Measurements from ENCODE around the gene IGFLR1. TPM values are rescaled to one million over a fixed set of nuclear protein-coding genes. Genes with fewer than 3 reads are reported as not detected.

IGFLR1 gene
- total and polyA plus RNA-seq, 2 donors (not counting 3 experiments of a cell fraction or from before 2014, with no cell fraction given), result 2.6 to 7.6 TPM

DNA sequence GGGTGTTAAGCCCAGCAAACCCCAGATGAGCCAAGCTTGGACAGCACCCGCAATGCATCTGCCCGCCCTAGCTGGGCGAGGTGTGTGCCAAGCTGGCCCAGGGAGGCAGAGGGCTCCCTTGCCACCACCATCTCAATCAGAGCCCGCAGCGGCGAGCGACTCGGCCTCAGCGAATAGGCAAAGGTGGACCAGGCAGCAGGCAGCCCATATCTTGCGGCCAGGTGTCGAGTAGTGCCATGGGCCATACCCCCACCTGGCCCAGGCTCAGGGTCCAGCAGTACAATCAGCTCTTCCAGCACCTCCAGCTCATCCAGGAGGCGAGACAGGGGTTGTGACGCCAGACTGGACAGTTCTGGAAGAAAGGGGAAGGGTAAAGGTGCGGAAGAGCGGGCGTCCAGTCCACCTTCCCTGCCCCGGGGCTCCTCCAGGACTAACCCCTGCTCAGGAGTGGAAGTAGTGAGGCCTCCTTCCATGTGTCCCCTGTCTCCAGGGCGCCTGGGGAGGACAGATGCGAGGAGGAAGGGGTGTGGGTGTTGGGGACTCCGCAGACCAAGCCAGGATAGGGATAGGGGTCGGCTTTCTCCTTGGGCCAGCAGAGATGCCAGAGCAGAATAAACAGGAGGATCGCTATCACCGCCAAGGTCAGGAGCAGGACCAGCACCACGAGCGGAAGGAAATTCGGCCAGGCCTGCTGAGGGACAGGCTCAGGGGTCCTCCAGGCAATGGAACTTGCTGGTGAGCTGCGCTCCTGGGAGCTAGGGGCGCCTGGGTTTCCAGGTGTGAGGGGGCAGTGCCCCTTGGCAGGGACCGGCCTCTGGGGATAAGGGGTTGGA lies 2.8 kb downstream of the IGFLR1 start:
- Histone ChIP-seq H3K4me3 (replicated peaks in 1 of 3; ENCODE audit: insufficient read depth in 1 of 3, low read depth in 1 of 3, low read length in 3 of 3) (no peak overlapping the region), H4K20me1 (replicated peaks; ENCODE audit: control insufficient read depth, extremely low read depth, insufficient read depth, low read length) (no peaks in the 10 kb centered on the region), H3K79me2 (ENCODE audit: control insufficient read depth, insufficient read depth, low read length) (no peaks in the 10 kb centered on the region), H3K27ac (ENCODE audit: insufficient read depth, low read depth, low read length) (no peak overlapping the region), H2AFZ (ENCODE audit: low read depth, low read length) (no peak overlapping the region), H3K4me1 (ENCODE audit: control insufficient read depth, extremely low read depth, insufficient read depth, low read length) (peaks cover 13% of the 10 kb centered on the region), H3K36me3 (ENCODE audit: control insufficient read depth in 2 of 2, extremely low read depth in 1 of 2, insufficient read depth in 2 of 2, low read length in 2 of 2) (peaks cover 5 to 31% of the 10 kb centered on the region in 2 experiments), H3K4me2 (ENCODE audit: insufficient read depth, low read length) (peak overlapping the region; percentile 85), H3K9me1 (replicated peaks; ENCODE audit: control insufficient read depth, extremely low read depth, insufficient read depth, low read length) (no peaks in the 10 kb centered on the region), H3K9ac (replicated peaks; ENCODE audit: extremely low read depth, insufficient read depth, low read length) (no peak overlapping the region), H3K9me3 (replicated peaks; ENCODE audit: control insufficient read depth, insufficient read depth, low read length) (no peaks in the 10 kb centered on the region), H3K27me3 (ENCODE audit: control insufficient read depth in 2 of 2, insufficient read depth in 2 of 2, low read length in 2 of 2) (no peaks in the 10 kb centered on the region)
- BruUV-seq (replicated peaks), result no TSS peak
- no peak for DNase-seq (ENCODE audit: low read depth, low spot score)
- dilution Hi-C loops (cut with MboI; ENCODE audit: extremely low pct_ligation_motif_present, low sequenced_read_pairs), result no loop called here
- intact Hi-C loops (cut with micrococcal nuclease), result loop anchor here (1.0 kb wide), 2 partner anchors 22 to 45 kb away; no protein-coding TSS in a partner anchor
- FAIRE-seq, result no peak
- ChIA-PET POLR2A (no interaction called here), CTCF (interaction anchor here (1.1 to 1.6 kb wide), 2 partner anchors 9 to 21 kb away, joined by 3 to 5 read pairs; partner anchors contain the start of gene LIN37)
- no peak for TF ChIP-seq POLR2AphosphoS5 (IDR thresholded peaks at IDR 0.05; ENCODE audit: insufficient read depth, low read depth, low read length)
- no peak for TF ChIP-seq GATA2 (IDR thresholded peaks at IDR 0.05; ENCODE audit: insufficient read depth, insufficient read length, low read depth, low read length)
- TF ChIP-seq, protein P1, sequence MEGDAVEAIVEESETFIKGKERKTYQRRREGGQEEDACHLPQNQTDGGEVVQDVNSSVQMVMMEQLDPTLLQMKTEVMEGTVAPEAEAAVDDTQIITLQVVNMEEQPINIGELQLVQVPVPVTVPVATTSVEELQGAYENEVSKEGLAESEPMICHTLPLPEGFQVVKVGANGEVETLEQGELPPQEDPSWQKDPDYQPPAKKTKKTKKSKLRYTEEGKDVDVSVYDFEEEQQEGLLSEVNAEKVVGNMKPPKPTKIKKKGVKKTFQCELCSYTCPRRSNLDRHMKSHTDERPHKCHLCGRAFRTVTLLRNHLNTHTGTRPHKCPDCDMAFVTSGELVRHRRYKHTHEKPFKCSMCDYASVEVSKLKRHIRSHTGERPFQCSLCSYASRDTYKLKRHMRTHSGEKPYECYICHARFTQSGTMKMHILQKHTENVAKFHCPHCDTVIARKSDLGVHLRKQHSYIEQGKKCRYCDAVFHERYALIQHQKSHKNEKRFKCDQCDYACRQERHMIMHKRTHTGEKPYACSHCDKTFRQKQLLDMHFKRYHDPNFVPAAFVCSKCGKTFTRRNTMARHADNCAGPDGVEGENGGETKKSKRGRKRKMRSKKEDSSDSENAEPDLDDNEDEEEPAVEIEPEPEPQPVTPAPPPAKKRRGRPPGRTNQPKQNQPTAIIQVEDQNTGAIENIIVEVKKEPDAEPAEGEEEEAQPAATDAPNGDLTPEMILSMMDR (IDR thresholded peaks at IDR 0.05; ENCODE audit: extremely low read depth in 1 of 2, insufficient read depth in 1 of 2, low read depth in 1 of 2, low read length in 2 of 2), result no peak
- TF ChIP-seq, protein P2, sequence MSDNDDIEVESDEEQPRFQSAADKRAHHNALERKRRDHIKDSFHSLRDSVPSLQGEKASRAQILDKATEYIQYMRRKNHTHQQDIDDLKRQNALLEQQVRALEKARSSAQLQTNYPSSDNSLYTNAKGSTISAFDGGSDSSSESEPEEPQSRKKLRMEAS (IDR thresholded peaks at IDR 0.05; ENCODE audit: insufficient read depth, insufficient read length), result no peak
- no peak for TF ChIP-seq POLR2A (IDR thresholded peaks at IDR 0.05; ENCODE audit: low read depth, low read length)
- no peak for TF ChIP-seq EZH2 (IDR thresholded peaks at IDR 0.05; ENCODE audit: borderline replicate concordance, low read depth, low read length, severe bottlenecking)
- no peak for TF ChIP-seq FOS (IDR thresholded peaks at IDR 0.05; ENCODE audit: borderline replicate concordance, insufficient read depth, low read length)
- TF ChIP-seq MYC (IDR thresholded peaks at IDR 0.05; ENCODE audit: low read depth, low read length), result no peak
